ENCODE measurements around the gene SYTL2.

Gene SYTL2

DNA sequence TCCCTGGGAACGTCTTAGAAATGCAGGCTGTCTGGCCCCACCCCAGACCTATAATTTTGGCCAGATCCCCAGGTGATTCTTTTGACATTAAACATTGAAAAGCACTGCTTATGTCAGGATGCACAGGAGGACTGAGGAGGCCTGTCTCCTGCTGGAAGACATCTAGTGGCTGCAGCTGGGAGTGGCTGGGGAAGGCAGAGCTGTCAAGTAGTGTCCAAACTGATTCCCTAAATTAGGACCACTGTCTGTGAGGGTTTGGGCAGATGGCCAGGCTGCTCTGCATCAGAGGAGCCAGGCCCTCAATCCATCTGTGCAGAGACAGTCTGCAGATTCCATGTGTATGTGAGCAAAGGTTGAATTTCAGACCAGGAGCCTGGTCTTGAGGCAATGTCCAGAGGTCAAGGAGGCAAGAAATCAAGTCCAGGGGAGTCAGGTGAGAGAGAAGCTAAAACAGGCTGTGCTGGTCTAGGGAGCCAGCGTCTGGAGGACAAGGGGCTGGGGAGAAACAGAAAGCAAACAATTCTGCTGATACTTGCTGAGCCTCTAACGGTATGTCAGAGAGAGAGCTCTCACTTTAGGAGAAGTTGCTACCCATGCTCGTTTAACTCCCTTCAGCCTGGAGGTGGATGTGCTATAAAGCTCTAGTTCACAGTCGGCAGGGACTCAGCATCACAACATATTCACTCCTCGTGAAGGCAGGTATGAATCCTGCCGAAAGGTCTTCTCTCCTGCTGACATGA is 15.3 kb upstream of the SYTL2 start:
- peak; percentile 60 for DNase-seq (ENCODE audit: low read depth)
- peak; percentile 73 for TF ChIP-seq CTCF (conservative IDR thresholded peaks at IDR 0.05; ENCODE audit: control insufficient read depth, insufficient read depth, low read depth, low read length)
- no peak overlapping the region for H3K4me3 ChIP-seq (ENCODE audit: control insufficient read depth, low read depth, low read length)

GRCh38 chr11:85825616-85826015 is 14.7 kb upstream of the SYTL2 start:
- H3K4me3 ChIP-seq (ENCODE audit: control insufficient read depth, low read depth, low read length) = no peak overlapping the region
- TF ChIP-seq CTCF (conservative IDR thresholded peaks at IDR 0.05; ENCODE audit: control insufficient read depth, insufficient read depth, low read depth, low read length) = no peak
- DNase-seq (ENCODE audit: low read depth) = no peak

GRCh38 chr11:85823816-85824215 is 12.9 kb upstream of the SYTL2 start:
- no peak for DNase-seq (ENCODE audit: low read depth)
- no peak overlapping the region for H3K4me3 ChIP-seq (ENCODE audit: control insufficient read depth, low read depth, low read length)
- TF ChIP-seq CTCF (conservative IDR thresholded peaks at IDR 0.05; ENCODE audit: control insufficient read depth, insufficient read depth, low read depth, low read length) = no peak

DNA sequence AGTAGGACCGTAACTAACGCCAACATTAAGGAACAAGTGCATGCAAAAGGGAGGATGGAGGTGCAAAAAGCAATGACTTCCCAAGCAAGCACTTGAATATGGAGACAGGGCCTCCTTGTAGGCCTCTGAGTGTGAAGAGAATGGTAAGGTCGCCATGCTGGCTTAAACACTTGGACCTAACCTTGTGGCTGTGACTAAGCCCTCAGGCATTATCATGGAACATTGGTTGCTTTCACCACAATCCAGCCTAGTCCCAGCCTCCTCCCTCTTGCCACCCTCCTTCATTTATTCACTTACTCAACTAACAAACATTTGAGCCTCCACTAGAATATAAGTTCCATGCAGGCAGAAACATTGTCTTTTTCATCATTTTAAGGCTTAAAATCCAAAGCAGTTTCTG is 11.9 kb upstream of the SYTL2 start:
- TF ChIP-seq CTCF (conservative IDR thresholded peaks at IDR 0.05; ENCODE audit: control insufficient read depth, insufficient read depth, low read depth, low read length) = no peak
- DNase-seq (ENCODE audit: low read depth) = peak; percentile 86
- H3K4me3 ChIP-seq (ENCODE audit: control insufficient read depth, low read depth, low read length) = no peak overlapping the region

DNA sequence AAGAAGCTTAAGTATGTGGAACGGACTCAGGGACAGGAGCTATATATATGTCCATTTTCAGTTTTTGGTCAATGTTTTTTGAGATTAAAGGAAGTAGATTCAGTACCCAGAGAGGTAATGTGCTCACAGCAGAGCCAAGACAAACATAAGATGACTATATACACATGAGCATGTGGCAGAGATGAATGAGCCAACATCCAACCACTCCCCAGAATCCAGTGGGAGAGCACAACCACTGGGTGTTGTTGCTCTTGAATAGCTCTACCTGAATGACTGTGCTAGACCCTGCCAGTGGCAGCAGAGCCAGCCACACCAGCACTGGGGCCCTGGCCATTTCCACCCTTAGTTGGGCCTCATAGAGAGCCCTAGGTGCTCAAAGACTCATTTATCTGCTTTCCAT is 10.7 kb upstream of the SYTL2 start:
- no peak for TF ChIP-seq CTCF (conservative IDR thresholded peaks at IDR 0.05; ENCODE audit: control insufficient read depth, insufficient read depth, low read depth, low read length)
- DNase-seq (ENCODE audit: low read depth) = peak; percentile 82
- H3K4me3 ChIP-seq (ENCODE audit: control insufficient read depth, low read depth, low read length) = no peak overlapping the region

DNA sequence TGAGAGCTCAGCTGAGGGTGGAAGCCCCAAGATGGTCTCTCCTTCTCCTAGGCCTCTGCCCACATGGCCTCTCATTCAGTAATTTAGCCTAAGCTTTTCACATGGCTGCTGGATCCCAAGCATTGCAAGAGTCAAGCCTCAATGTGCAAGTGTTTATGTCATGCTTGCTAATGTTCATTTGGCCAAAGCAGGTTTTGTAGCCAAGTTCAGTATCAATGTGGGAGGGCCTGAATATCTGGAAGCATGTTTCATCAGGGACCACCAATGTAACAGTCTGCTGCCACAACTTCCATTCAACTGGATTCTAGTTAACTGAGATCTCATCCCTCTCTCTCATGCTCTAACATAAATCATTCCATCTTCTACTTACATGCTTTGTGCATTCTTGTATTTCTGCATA is 8.5 kb upstream of the SYTL2 start:
- no peak for DNase-seq (ENCODE audit: low read depth)
- TF ChIP-seq CTCF (conservative IDR thresholded peaks at IDR 0.05; ENCODE audit: control insufficient read depth, insufficient read depth, low read depth, low read length) = no peak
- no peak overlapping the region for H3K4me3 ChIP-seq (ENCODE audit: control insufficient read depth, low read depth, low read length)
